Adrenal gland (tissue), 12 donors: ENCODE measurements around the gene BRME1. TPM values are rescaled to one million over a fixed set of nuclear protein-coding genes. Genes with fewer than 3 reads are reported as not detected.
"Not testable (repeated sequence)": the region's sequence is repeated elsewhere in the genome, so short reads cannot be mapped to it uniquely, and the experiment has no call there.

Experiments
- DNase-seq, 7 donors: peaks; one replicate each; pipeline ENCODE4 v3.0.0-alpha.2; 2019 to 2020
- H3K27ac ChIP-seq, 5 donors: fragments of 200-600 bp; sonication (generic) in 4 of 5; 1 replicate in 3 of 5; 2 replicates in 2 of 5; pipeline versions ENCODE4 v1.5.1 to v1.8.0; 2016 to 2020; ENCODE audit warnings: mild to moderate bottlenecking in 1 of 5
- H3K27me3 ChIP-seq: fragments of 200-600 bp; 2 replicates; pipeline ENCODE4 v1.8.0; 2021
- H3K36me3 ChIP-seq, 2 donors: fragments of 200-600 bp; replicated peaks in 1 of 2; 1 replicate in 1 of 2; 2 replicates in 1 of 2; pipeline versions ENCODE4 v1.5.1 to v1.8.0; 2018 to 2022
- H3K4me1 ChIP-seq, 2 donors: fragments of 200-600 bp; replicated peaks in 1 of 2; 1 replicate in 1 of 2; 2 replicates in 1 of 2; pipeline versions ENCODE4 v1.5.1 to v1.8.0; 2018 to 2021
- H3K4me3 ChIP-seq, 4 donors: fragments of 200-600 bp; sonication (generic) in 3 of 4; one replicate each; pipeline ENCODE4 v1.5.1; 2016 to 2018
- H3K9me3 ChIP-seq, 3 donors: fragments of 200-600 bp; sonication (generic) in 1 of 3; replicated peaks in 1 of 3; 1 replicate in 2 of 3; 2 replicates in 1 of 3; pipeline versions ENCODE4 v1.5.1 to v1.8.0; 2016 to 2021
- POLR2A ChIP-seq, 2 donors: fragments of 450-650 bp; IDR thresholded peaks; one replicate each; pipeline ENCODE4 v1.6.1; 2017; ENCODE audit warnings: antibody characterized with exemption in 2 of 2, mild to moderate bottlenecking in 2 of 2, moderate library complexity in 1 of 2
- WGBS, 4 donors: extraction: QIAGEN DNeasy Blood & Tissue Kit in 2 of 4; methylation state at CpG; one replicate each; pipeline versions ENCODE4 v1.1.5 to v1.1.7; 2013 to 2017; 5-methylcytosine and 5-hydroxymethylcytosine counted together
- intact Hi-C, 2 donors: fragments of 100-400 bp; cut with DNase I; formaldehyde crosslinking; loops; one replicate each; pipeline versions ENCODE4 v1.14.1 to v1.15.0; 2022 to 2023
- polyA plus RNA-seq, 3 donors: library from polyadenylated mRNA; stranded (reverse); fragments of 200-250 nt in 2 of 3; fragments of 350-450 nt in 1 of 3; fragmentation: Illumina TruSeq in 1 of 3; extraction: RNeasy Lipid Tissue Mini Kit (QIAGEN cat#74804) in 1 of 3; gene quantifications; one replicate each; pipeline ENCODE4 v1.2.3, GENCODE V29; 2013 to 2014
- total RNA-seq, 9 donors: library from RNA; depleted of rRNA in 4 of 9; stranded (reverse); fragments of >200 nt in 4 of 9; fragments of 120-200 nt in 1 of 9; fragmentation: NEBNext Ultra II Directional in 1 of 9; extraction: Animal tissue kit (Norgen Biotek cat#: 25700) in 1 of 9; gene quantifications; one replicate each; pipeline versions ENCODE4 v1.1.0 to v1.2.4, GENCODE V29; 2013 to 2023
- TF ChIP-seq, protein P1 (sequence below), 6 experiments: fragments of 450-650 bp in 4 of 6; fragments of 200-600 bp in 2 of 6; sonication (generic) in 1 of 6; IDR thresholded peaks; 1 replicate in 5 of 6; 2 replicates in 1 of 6; pipeline versions ENCODE4 v1.5.1 to v1.8.0; 2016 to 2021; ENCODE audit warnings: antibody characterized with exemption in 6 of 6, mild to moderate bottlenecking in 2 of 6, moderate library complexity in 1 of 6
- donor health status: healthy with polysubstance abuse.
- donor health status: Bipolar disorder and iron deficiency.
- donor health status: DM: yes; HTN: yes; CAD: no.
- donor health status: DM: no; HTN: no; CAD: no.
- donor health status: DM: no; HTN: no; CAD: no.
- donor health status: DM: yes; HTN: yes; CAD: no.

The BRME1 gene
- total and polyA plus RNA-seq, 12 donors: 0.21 to 4.5 (median 1.4) TPM; not detected in 1

DNA sequence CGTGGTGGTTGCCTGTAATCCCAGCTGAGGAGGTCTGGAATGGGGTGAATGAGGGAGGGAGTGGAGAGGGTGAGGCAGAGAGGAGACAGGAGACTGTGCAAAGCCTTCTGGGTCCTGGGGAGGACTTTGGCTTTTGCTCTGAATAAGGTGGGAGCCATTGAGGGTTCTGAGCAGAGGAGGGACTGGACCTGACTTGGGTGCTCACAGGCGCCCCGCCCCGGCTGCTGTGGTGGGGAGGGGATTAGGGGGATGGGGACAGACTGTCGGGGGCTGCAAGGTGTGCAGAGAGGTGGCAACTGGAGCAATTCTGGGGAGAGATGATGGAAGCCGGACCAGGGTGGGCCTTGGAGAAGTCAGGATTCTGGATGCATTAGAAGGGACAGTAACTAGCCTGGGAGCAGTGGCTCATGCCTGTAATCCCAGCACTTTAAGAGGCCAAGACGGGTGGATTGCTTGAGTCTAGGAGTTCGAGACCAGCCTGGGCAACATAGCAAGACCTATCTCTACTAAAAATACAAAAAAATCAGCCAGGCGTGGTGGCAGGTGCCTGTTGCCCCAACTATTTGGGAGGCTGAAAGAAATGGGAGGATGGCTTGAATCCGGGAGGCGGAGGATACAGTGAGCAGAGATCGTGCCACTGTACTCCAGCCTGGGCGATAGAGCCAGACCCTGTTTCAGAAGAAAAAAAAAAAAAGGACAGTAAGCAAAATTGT lies 45.1 kb downstream of the BRME1 start:
- H3K27ac ChIP-seq: peak overlapping the region in 4 of 5 donors; percentile 31 to 77 (median 68)
- H3K4me3 ChIP-seq: no peak overlapping the region
- H3K9me3 ChIP-seq: no peaks in the 10 kb centered on the region
- TF ChIP-seq POLR2A (IDR thresholded peaks at IDR 0.05): no peak
- TF ChIP-seq, protein P1, sequence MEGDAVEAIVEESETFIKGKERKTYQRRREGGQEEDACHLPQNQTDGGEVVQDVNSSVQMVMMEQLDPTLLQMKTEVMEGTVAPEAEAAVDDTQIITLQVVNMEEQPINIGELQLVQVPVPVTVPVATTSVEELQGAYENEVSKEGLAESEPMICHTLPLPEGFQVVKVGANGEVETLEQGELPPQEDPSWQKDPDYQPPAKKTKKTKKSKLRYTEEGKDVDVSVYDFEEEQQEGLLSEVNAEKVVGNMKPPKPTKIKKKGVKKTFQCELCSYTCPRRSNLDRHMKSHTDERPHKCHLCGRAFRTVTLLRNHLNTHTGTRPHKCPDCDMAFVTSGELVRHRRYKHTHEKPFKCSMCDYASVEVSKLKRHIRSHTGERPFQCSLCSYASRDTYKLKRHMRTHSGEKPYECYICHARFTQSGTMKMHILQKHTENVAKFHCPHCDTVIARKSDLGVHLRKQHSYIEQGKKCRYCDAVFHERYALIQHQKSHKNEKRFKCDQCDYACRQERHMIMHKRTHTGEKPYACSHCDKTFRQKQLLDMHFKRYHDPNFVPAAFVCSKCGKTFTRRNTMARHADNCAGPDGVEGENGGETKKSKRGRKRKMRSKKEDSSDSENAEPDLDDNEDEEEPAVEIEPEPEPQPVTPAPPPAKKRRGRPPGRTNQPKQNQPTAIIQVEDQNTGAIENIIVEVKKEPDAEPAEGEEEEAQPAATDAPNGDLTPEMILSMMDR (IDR thresholded peaks at IDR 0.05): no peak
- 81 to 88% (median 83%) methylated on average over 10 to 13 of the region's 13 CpGs for WGBS, 4 donors
- intact Hi-C loops: loop anchor here (5.0 to 10.0 kb wide), 6 partner anchors 64 to 586 kb away; partner anchors contain the start of gene ZSWIM4 (in 1 of the 2)
- no peaks in the 10 kb centered on the region for H3K36me3 ChIP-seq
- H3K4me1 ChIP-seq: peaks cover 6 to 8% of the 10 kb centered on the region in 2 donors
- peaks cover 4% of the 10 kb centered on the region for H3K27me3 ChIP-seq
- DNase-seq: no peak

DNA sequence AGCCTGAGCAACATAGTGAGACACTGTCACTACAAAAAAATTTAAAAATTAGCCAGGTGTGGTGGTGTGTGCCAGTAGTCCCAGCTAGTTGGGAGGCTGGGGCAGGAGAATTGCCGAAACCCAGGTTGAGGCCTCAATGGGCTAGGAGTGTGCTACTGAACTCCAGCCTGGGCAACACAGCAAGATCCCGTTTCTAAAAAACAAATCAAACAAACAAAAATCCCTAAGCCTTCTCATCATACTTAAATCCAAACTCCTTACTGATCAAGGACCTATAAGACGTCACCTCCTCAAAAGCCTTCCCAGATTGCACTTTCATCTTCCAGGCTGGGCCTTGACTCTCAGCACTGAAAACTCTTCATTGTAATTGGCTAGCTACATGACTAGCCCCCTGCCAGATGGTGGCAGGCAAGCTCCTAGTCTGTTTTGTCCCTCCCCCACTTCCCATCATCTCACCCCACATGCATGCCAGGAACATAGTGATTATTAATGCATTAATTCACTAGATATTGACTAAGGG lies 46.5 kb downstream of the BRME1 start:
- Histone ChIP-seq H3K9me3 (no peaks in the 10 kb centered on the region), H3K27ac (no peak overlapping the region), H3K4me1 (peaks cover 6 to 8% of the 10 kb centered on the region in 2 donors), H3K27me3 (no peaks in the 10 kb centered on the region), H3K4me3 (no peak overlapping the region), H3K36me3 (no peaks in the 10 kb centered on the region)
- DNase-seq: no peak
- 87 to 93% (median 91%) methylated on average over 3 of the region's 3 CpGs for WGBS, 4 donors
- TF ChIP-seq, protein P1 (IDR thresholded peaks at IDR 0.05): no peak
- TF ChIP-seq POLR2A (IDR thresholded peaks at IDR 0.05): no peak
- intact Hi-C loops: no loop called here

DNA sequence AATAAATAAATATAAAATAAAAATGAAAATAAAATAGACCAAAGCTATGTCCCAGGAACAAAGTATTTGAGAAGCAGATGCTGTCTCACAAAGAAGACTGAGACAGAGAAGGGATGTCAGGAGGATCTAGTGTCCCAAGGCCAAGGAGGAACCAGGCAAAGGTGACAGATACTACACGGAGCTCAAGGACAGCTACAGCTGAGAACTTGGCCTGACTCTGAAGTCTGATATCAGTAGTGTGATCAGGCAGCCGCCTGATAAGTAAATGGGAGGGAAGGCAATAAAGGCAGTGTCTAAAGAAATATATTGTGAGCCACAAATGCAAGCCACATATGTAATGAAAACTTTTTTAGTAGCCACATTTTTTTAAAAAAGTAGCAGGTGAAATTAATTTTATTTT lies 49.4 kb downstream of the BRME1 start:
- intact Hi-C loops: no loop called here
- Histone ChIP-seq H3K36me3 (no peaks in the 10 kb centered on the region), H3K27me3 (no peaks in the 10 kb centered on the region), H3K4me1 (peaks cover 3 to 4% of the 10 kb centered on the region in 2 donors), H3K9me3 (no peaks in the 10 kb centered on the region), H3K4me3 (no peak overlapping the region), H3K27ac (no peak overlapping the region)
- no peak for TF ChIP-seq POLR2A (IDR thresholded peaks at IDR 0.05)
- TF ChIP-seq, protein P1 (IDR thresholded peaks at IDR 0.05): no peak
- no peak for DNase-seq
- 36 to 46% (median 42%) methylated on average over 2 of the region's 2 CpGs for WGBS, 4 donors

DNA sequence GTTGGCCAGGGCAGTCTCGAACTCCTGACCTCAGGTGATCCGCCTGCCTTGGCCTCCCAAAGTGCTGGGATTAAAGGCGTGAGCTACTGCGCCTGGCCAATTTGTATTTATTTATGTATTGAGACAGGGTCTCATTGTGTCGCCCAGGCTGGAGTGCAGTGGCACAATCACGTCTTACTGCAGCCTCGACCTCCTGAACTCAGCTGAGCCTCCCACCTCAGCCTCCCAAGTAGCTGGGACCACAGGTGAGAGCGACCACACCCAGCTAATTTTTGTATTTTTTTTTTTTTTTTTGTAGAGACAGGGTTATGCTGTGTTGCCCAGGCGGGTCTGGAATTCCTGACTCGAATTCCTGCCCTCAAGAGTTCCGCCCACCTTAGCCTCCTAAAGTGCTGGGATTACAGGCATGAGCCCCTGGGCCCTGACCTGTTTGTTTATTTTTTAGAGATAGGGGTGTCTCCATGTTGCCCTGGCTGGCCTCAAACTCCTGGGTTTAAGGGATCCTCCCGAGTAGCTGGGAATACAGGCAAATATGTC lies 53.7 kb downstream of the BRME1 start:
- DNase-seq, H3K4me3 ChIP-seq, H3K36me3 ChIP-seq, intact Hi-C loops, H3K27me3 ChIP-seq, H3K9me3 ChIP-seq: not testable (repeated sequence)
- WGBS, 4 donors: 89 to 91% (median 90%) methylated on average over 12 of the region's 12 CpGs
- peak overlapping the region in 1 of 5 donors; percentile 36 for H3K27ac ChIP-seq
- peaks cover 10 to 23% of the 10 kb centered on the region in 2 donors for H3K4me1 ChIP-seq

DNA sequence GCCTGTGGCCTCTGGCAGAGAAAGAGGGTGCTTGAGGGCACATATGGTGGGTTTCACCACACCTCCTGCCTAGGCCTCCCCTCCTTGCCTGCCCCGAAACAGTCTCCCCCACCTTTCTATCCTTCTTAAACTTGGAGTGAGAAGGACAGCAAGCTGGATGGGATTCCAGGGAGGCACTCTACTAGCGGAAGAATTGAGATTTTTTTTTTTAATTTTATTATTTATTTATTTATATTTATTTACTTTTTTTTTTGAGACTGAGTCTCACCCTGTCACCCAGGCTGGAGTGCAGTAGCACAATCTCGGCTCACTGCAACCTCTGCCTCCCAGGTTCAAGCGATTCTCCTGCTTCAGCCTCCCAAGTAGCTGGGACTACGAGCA lies 54.2 kb downstream of the BRME1 start:
- H3K27me3 ChIP-seq, H3K9me3 ChIP-seq, H3K4me3 ChIP-seq, H3K36me3 ChIP-seq, intact Hi-C loops, DNase-seq: not testable (repeated sequence)
- WGBS, 4 donors: 81 to 92% (median 85%) methylated on average over 5 of the region's 5 CpGs
- Histone ChIP-seq H3K27ac (peak overlapping the region; percentile 84 to 98 (median 95)), H3K4me1 (peaks cover 15 to 28% of the 10 kb centered on the region in 2 donors)
